Naive thymus-derived CD4-positive, alpha-beta T cell (primary cell): ENCODE results near the gene MAVS. TPM values are rescaled to one million over a fixed set of nuclear protein-coding genes. Genes with fewer than 3 reads are reported as not detected.

Experiments used
- ATAC-seq: fragments of 150-1000 bp; cut with Tn5 transposase; 2 replicates; pipeline ENCODE4 v1.10.0; 2021; ENCODE audit warnings: mild to moderate bottlenecking, moderate library complexity
- CTCF ChIA-PET: fragments of 350-600 bp; sonication (Branson Sonifier 250); formaldehyde crosslinking; loops from one replicate; lab custom pipeline; 2021; ENCODE audit warnings: antibody characterized with exemption; lab: Charles Lee
- POLR2A ChIA-PET: fragments of 350-600 bp; sonication (Branson Sonifier 250); formaldehyde crosslinking; loops from one replicate; lab custom pipeline; 2021; ENCODE audit warnings: antibody characterized with exemption, inconsistent platforms; lab: Charles Lee
- DNase-seq, 9 donors: peaks; one replicate each; pipeline versions ENCODE4 v3.0.0 to v3.0.0-alpha.2; 2020 to 2022; ENCODE audit warnings: mixed read lengths in 1 of 9
- H3K27ac ChIP-seq: one replicate; pipeline ENCODE4 v1.7.0; 2013; ENCODE audit warnings: mild to moderate bottlenecking, low read depth, low read length, moderate library complexity
- H3K27me3 ChIP-seq, 2 donors: one replicate each; pipeline ENCODE4 v1.7.0; 2013; ENCODE audit warnings: low read length in 2 of 2, mild to moderate bottlenecking in 2 of 2, moderate library complexity in 2 of 2; ENCODE audit not compliant: control insufficient read depth in 2 of 2, insufficient read depth in 2 of 2
- H3K36me3 ChIP-seq, 3 experiments: 1 replicate in 2 of 3; 2 replicates in 1 of 3; pipeline ENCODE4 v1.7.0; 2013; ENCODE audit warnings: low read length in 3 of 3, mild to moderate bottlenecking in 3 of 3, moderate library complexity in 1 of 3; ENCODE audit not compliant: insufficient read depth in 3 of 3, control insufficient read depth in 2 of 3
- H3K4me1 ChIP-seq, 2 donors: one replicate each; pipeline ENCODE4 v1.7.0; 2013; ENCODE audit warnings: low read length in 2 of 2, mild to moderate bottlenecking in 2 of 2, moderate library complexity in 1 of 2; ENCODE audit not compliant: control insufficient read depth in 2 of 2, insufficient read depth in 2 of 2
- H3K4me3 ChIP-seq: 2 replicates; pipeline ENCODE4 v1.7.0; 2013; ENCODE audit warnings: mild to moderate bottlenecking, low read length
- H3K9me3 ChIP-seq, 3 experiments: 1 replicate in 2 of 3; 2 replicates in 1 of 3; pipeline ENCODE4 v1.7.0; 2013; ENCODE audit warnings: low read length in 3 of 3; ENCODE audit not compliant: control insufficient read depth in 2 of 3
- H3K27ac Mint-ChIP-seq, 9 donors: one replicate each; pipeline ENCODE4 v1.8.0; 2020 to 2022; ENCODE audit warnings: mixed read lengths in 9 of 9, mild to moderate bottlenecking in 8 of 9, moderate library complexity in 5 of 9, inconsistent platforms in 2 of 9
- H3K27me3 Mint-ChIP-seq, 5 donors: one replicate each; pipeline ENCODE4 v1.8.0; 2021 to 2022; ENCODE audit warnings: mixed read lengths in 5 of 5, mild to moderate bottlenecking in 1 of 5
- H3K36me3 Mint-ChIP-seq, 5 donors: one replicate each; pipeline ENCODE4 v1.8.0; 2020 to 2022; ENCODE audit warnings: mixed read lengths in 5 of 5, mild to moderate bottlenecking in 3 of 5, inconsistent platforms in 1 of 5
- H3K4me1 Mint-ChIP-seq, 7 donors: one replicate each; pipeline ENCODE4 v1.8.0; 2020 to 2022; ENCODE audit warnings: mixed read lengths in 7 of 7, mild to moderate bottlenecking in 3 of 7, inconsistent platforms in 1 of 7
- H3K4me3 Mint-ChIP-seq, 10 donors: one replicate each; pipeline ENCODE4 v1.8.0; 2020 to 2022; ENCODE audit warnings: mild to moderate bottlenecking in 10 of 10, mixed read lengths in 10 of 10, moderate library complexity in 6 of 10, inconsistent platforms in 2 of 10
- H3K9me3 Mint-ChIP-seq, 11 donors: one replicate each; pipeline ENCODE4 v1.8.0; 2020 to 2022; ENCODE audit warnings: mixed read lengths in 11 of 11, mild to moderate bottlenecking in 4 of 11, inconsistent platforms in 1 of 11, moderate library complexity in 1 of 11
- intact Hi-C, 2 donors: fragments of 100-400 bp; cut with micrococcal nuclease; formaldehyde crosslinking; loops; one replicate each; pipeline ENCODE4 v1.15.1; 2023
- polyA plus RNA-seq, 2 donors: library from polyadenylated mRNA; unstranded; fragments of 300-500 nt; fragmentation: Illumina TruSeq; gene quantifications; one replicate each; pipeline ENCODE4 v1.2.3, GENCODE V29; 2021
- total RNA-seq, 6 experiments: library from RNA in 5 of 6; stranded (reverse) in 5 of 6; gene quantifications; 1 replicate in 5 of 6; 2 replicates in 1 of 6; pipeline ENCODE4 v1.2.3 and lab custom pipeline; 2021 to 2026

Gene MAVS
- total and polyA plus RNA-seq, 7 experiments from 2014 or later: 3.5 to 49.9 (median 26.4) TPM

GRCh38 chr20:3812975-3813847 lies 33.4 kb upstream of the MAVS start:
- intact Hi-C loops: no loop called here
- Histone ChIP-seq H3K27me3 (no peaks in the 10 kb centered on the region), H3K4me1 (peaks cover 55 to 69% of the 10 kb centered on the region in 2 donors), H3K36me3 (no peaks in the 10 kb centered on the region), H3K4me3 (no peak overlapping the region), H3K9me3 (no peaks in the 10 kb centered on the region), H3K27ac (peak overlapping the region; percentile 65)
- no peaks in the 10 kb centered on the region for H3K27me3 Mint-ChIP-seq
- ChIA-PET CTCF (interaction anchor here (0.8 to 6.8 kb wide), 9 partner anchors 9 to 45 kb away, joined by 3 to 45 read pairs (median 5); partner anchors contain the start of genes CDC25B and CENPB), POLR2A (interaction anchor here (0.8 to 13.1 kb wide), 6 partner anchors 9 to 176 kb away, joined by 3 to 134 read pairs (median 8); partner anchors contain the start of genes ADISSP and CDC25B)
- H3K36me3 Mint-ChIP-seq: peaks cover 0 to 20% (median 0%) of the 10 kb centered on the region in 5 donors
- H3K9me3 Mint-ChIP-seq: no peaks in the 10 kb centered on the region
- H3K4me1 Mint-ChIP-seq: peaks cover 45 to 72% (median 66%) of the 10 kb centered on the region in 7 donors
- ATAC-seq (no peak), DNase-seq (peak in 1 of 9 donors; percentile 14)
- peak overlapping the region; percentile 74 to 100 (median 96) for H3K27ac Mint-ChIP-seq
- peak overlapping the region; percentile 39 to 90 (median 66) for H3K4me3 Mint-ChIP-seq

- intact Hi-C loops: no loop called here
- H3K4me3 Mint-ChIP-seq: peak overlapping the region; percentile 39 to 90 (median 66)
- ATAC-seq: no peak
Observed at GRCh38 chr20:3813848-3814581, 32.6 kb upstream of the MAVS start.

GRCh38 chr20:3814928-3815495 lies 31.6 kb upstream of the MAVS start:
- Histone ChIP-seq H3K4me3 (no peak overlapping the region), H3K27ac (no peak overlapping the region), H3K36me3 (no peaks in the 10 kb centered on the region), H3K27me3 (no peaks in the 10 kb centered on the region), H3K4me1 (peaks cover 61 to 78% of the 10 kb centered on the region in 2 donors), H3K9me3 (no peaks in the 10 kb centered on the region)
- no peak for DNase-seq
- Mint-ChIP-seq H3K27ac (peak overlapping the region in 7 of 9 donors; percentile 89 to 96 (median 92)), H3K4me1 (peaks cover 44 to 77% (median 74%) of the 10 kb centered on the region in 7 donors), H3K27me3 (no peaks in the 10 kb centered on the region), H3K4me3 (peak overlapping the region in 6 of 10 donors; percentile 10 to 90 (median 40)), H3K36me3 (peaks cover 0 to 18% (median 0%) of the 10 kb centered on the region in 5 donors), H3K9me3 (no peaks in the 10 kb centered on the region)
- POLR2A ChIA-PET: interaction anchor here (0.8 to 13.1 kb wide), 5 partner anchors 11 to 75 kb away, joined by 3 to 134 read pairs (median 5); partner anchors contain the start of genes ADISSP and CDC25B
- CTCF ChIA-PET: interaction anchor here (1.0 to 6.8 kb wide), 5 partner anchors 15 to 40 kb away, joined by 3 to 45 read pairs (median 6); partner anchors contain the start of gene CDC25B
- intact Hi-C loops: no loop called here
- ATAC-seq: no peak

More at GRCh38 chr20:3813848-3814581, 32.6 kb upstream of the MAVS start:
- peaks cover 0 to 20% (median 0%) of the 10 kb centered on the region in 5 donors for H3K36me3 Mint-ChIP-seq
- H3K4me1 Mint-ChIP-seq: peaks cover 44 to 74% (median 68%) of the 10 kb centered on the region in 7 donors
- Histone ChIP-seq H3K9me3 (no peaks in the 10 kb centered on the region), H3K36me3 (no peaks in the 10 kb centered on the region), H3K27ac (peak overlapping the region; percentile 65), H3K27me3 (no peaks in the 10 kb centered on the region), H3K4me1 (peaks cover 58 to 75% of the 10 kb centered on the region in 2 donors), H3K4me3 (no peak overlapping the region)
- H3K27ac Mint-ChIP-seq: peak overlapping the region in 8 of 9 donors; percentile 93 to 100 (median 97)
- no peaks in the 10 kb centered on the region for H3K9me3 Mint-ChIP-seq
- ChIA-PET POLR2A (interaction anchor here (0.6 to 13.1 kb wide), 10 partner anchors 10 to 665 kb away, joined by 3 to 134 read pairs (median 4); partner anchors contain the start of genes ADISSP and CDC25B), CTCF (interaction anchor here (0.8 to 6.8 kb wide), 8 partner anchors 9 to 41 kb away, joined by 3 to 45 read pairs (median 4); partner anchors contain the start of genes CDC25B and CENPB)
- peak in 1 of 9 donors; percentile 17 for DNase-seq
- H3K27me3 Mint-ChIP-seq: no peaks in the 10 kb centered on the region

GRCh38 chr20:3815703-3816315 lies 30.8 kb upstream of the MAVS start:
- Histone ChIP-seq H3K27ac (peak overlapping the region; percentile 47), H3K4me1 (peaks cover 55 to 73% of the 10 kb centered on the region in 2 donors), H3K9me3 (no peaks in the 10 kb centered on the region), H3K36me3 (no peaks in the 10 kb centered on the region), H3K4me3 (no peak overlapping the region), H3K27me3 (no peaks in the 10 kb centered on the region)
- ChIA-PET CTCF (interaction anchor here (1.1 to 6.8 kb wide), 3 partner anchors 16 to 29 kb away, joined by 4 to 45 read pairs (median 9); partner anchors contain the start of gene CDC25B), POLR2A (interaction anchor here (0.8 to 13.1 kb wide), 4 partner anchors 10 to 74 kb away, joined by 3 to 134 read pairs (median 4); partner anchors contain the start of gene CDC25B)
- intact Hi-C loops: no loop called here
- ATAC-seq: no peak
- H3K4me1 Mint-ChIP-seq: peaks cover 44 to 74% (median 70%) of the 10 kb centered on the region in 7 donors
- H3K9me3 Mint-ChIP-seq: no peaks in the 10 kb centered on the region
- peak in 4 of 9 donors; percentile 31 to 37 (median 34) for DNase-seq
- peak overlapping the region; percentile 59 to 90 (median 80) for H3K4me3 Mint-ChIP-seq
- H3K27ac Mint-ChIP-seq: peak overlapping the region; percentile 81 to 98 (median 92)
- H3K36me3 Mint-ChIP-seq: peaks cover 0 to 15% (median 0%) of the 10 kb centered on the region in 5 donors
- H3K27me3 Mint-ChIP-seq: no peaks in the 10 kb centered on the region

- Histone ChIP-seq H3K27me3 (no peaks in the 10 kb centered on the region), H3K4me3 (no peak overlapping the region), H3K36me3 (peaks cover 6 to 9% (median 8%) of the 10 kb centered on the region in 3 experiments), H3K9me3 (no peaks in the 10 kb centered on the region), H3K27ac (no peak overlapping the region), H3K4me1 (peaks cover 46 to 55% of the 10 kb centered on the region in 2 donors)
- H3K9me3 Mint-ChIP-seq: peaks cover 0 to 1% (median 0%) of the 10 kb centered on the region in 11 donors
- H3K36me3 Mint-ChIP-seq: peaks cover 0 to 6% (median 5%) of the 10 kb centered on the region in 5 donors
- ChIA-PET CTCF (interaction anchor here (0.7 to 5.6 kb wide), 5 partner anchors 9 to 208 kb away, joined by 3 to 82 read pairs (median 12); partner anchors contain the start of genes CDC25B and CENPB), POLR2A (interaction anchor here (0.5 to 13.1 kb wide), 6 partner anchors 23 to 1041 kb away, joined by 3 to 134 read pairs (median 30); partner anchors contain the start of genes ADISSP, CDC25B and CENPB)
- peaks cover 25 to 63% (median 58%) of the 10 kb centered on the region in 7 donors for H3K4me1 Mint-ChIP-seq
- intact Hi-C loops: no loop called here
- no peak for DNase-seq
- no peak for ATAC-seq
- peak overlapping the region in 7 of 9 donors; percentile 7 to 97 (median 69) for H3K27ac Mint-ChIP-seq
- H3K4me3 Mint-ChIP-seq: peak overlapping the region in 8 of 10 donors; percentile 37 to 95 (median 52)
- H3K27me3 Mint-ChIP-seq: no peaks in the 10 kb centered on the region
Observed at GRCh38 chr20:3818155-3819151, 28.2 kb upstream of the MAVS start.
